ELR (cell line): Measurements from ENCODE around the gene CTBP1.

Experiments used
- DNase-seq: peaks from one replicate; pipeline ENCODE4 v3.0.0-alpha.2; 2015; ENCODE audit warnings: low read depth

The CTBP1 gene

DNA sequence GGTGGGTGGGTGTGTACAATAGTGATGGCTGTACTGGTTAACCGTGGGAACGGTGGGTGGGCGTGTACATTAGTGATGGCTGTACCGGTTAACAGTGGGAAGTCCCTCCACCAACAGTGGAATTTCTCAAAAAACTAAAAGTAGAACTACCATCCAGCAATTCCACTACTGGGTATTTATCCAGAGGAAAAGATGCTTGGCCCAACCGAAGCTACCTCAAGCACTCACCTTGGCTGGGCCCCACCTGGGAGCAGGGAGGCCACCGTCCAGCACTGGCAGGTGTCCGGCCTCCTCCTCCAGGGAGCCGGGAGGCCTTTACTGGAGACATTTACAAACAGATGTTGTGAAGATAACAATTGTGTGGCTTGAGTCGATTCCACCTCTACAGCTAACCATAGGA, 34.8 kb upstream of the CTBP1 start:
- DNase-seq: no peak

- no peak for DNase-seq
These were observed 30.3 kb upstream of the CTBP1 start for GRCh38 chr4:1279253-1279652.

GRCh38 chr4:1277667-1278665, 29.0 kb upstream of the CTBP1 start:
- DNase-seq: peak; percentile 62

GRCh38 chr4:1276984-1277383, 28.1 kb upstream of the CTBP1 start:
- DNase-seq: no peak

DNA sequence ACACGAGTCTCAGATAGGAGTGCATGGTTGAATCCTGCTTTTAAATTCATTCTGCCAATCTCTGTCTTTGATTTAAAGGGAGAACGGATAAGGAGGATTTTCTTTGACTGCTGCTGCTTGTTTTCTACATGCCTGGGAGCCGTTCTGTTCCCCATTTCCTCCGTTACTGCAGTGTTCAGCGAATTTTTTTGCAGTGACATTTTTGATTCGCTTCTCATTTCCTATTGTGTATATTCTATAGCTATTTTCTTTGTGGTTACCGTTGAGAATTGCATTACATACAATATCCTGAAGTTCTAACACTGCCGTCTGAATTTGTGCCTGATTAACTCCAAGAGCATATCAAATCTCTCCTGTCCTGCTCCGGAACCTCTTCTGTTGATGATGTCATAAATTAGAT, 25.9 kb upstream of the CTBP1 start:
- DNase-seq: peak; percentile 41

DNA sequence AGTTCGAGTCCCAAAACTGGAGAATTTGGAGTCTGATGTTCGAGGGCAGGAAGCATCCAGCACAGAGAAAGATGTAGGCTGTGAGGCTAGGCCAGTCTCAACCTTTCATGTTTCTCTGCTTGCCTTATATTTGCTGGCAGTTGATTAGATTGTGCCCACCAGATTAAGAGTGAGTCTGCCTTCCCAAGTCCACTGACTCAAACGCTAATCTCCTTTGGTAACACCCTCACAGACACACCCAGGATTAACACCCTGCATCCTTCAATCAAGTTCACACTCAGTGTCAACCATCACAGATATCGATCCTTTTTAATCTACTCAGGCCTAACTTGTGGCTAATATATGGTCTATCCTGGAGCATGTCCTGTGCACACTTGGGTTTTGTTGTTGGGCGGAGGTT, 22.8 kb upstream of the CTBP1 start:
- DNase-seq: no peak

DNA sequence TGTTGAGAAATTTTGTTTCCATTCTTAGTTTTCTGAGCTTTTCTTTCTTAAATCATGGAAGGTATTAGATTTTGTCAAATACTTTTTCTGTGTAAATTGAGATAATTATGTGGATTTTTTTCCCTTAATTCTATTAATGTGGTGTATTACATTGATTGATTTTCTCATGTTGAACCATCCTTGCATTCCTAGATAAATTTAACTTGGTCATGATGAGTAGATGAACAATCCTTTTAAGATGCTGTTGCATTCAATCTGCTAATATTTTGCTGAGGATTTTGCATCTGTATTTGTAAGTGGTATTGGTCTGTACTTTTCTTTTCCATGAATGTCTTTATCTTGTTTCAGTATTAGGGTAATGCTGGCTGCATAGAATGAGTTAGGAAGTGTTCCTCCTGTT, 20.3 kb upstream of the CTBP1 start:
- DNase-seq: no peak

DNA sequence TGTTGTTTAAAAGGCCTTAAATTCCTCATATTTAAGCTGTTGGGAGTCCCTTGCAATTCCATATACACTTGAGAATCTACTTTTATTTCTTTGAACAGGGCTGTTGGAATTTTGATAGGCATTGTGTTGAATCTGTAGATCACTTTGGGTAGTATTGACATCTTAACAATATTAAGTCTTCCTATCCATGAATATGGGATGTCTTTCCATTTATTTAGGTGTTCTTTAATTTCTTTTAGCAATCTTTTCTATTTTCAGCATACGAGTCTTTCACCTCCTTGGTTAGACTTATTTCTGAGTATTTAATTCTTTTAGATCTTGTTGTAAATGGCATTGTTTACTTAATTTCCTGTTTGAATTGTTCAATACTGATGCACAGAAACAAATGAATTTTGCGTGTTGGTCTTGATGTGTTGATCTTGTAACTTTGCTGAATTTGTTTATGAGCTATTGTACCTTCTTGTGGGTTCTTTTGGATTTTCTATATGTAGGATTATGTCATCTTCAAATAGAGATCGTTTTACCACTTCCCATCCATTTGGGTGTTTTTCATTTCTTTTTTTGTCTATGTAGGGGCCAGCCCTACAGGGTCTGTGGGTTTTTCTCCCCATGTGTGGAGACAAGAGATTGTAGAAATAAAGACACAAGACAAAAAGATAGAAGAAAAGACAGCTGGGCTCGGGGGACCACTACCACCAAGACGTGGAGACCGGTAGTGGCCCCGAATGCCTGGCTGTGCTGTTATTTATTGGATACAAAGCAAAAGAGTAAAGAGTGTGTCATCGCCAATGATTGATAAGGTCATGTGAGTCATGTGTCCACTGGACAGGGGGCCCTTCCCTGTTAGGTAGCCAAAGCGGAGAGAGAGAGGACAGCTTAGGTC, 18.2 kb upstream of the CTBP1 start:
- no peak for DNase-seq

DNA sequence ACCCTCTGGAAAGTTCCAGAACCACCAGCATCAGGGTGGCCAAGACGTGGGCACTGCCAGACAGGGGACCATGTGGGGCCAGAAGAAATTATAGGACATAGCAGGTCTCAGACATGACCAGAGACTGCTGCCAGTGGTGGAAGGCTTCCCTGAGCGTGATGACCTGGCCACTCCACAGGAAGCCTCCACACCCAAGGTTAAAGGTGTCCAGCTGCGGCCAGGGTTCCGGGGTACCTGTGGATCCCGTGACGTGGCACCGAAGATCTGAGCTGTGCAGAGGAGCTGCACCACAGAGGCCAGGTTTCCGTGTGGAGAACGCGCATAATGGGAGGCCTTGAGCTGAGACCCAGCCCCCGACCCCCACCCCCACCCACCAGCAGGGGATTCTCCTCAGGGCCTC, 16.4 kb upstream of the CTBP1 start:
- no peak for DNase-seq

- DNase-seq: no peak
These were observed 16.0 kb upstream of the CTBP1 start for GRCh38 chr4:1264942-1265341.

DNA sequence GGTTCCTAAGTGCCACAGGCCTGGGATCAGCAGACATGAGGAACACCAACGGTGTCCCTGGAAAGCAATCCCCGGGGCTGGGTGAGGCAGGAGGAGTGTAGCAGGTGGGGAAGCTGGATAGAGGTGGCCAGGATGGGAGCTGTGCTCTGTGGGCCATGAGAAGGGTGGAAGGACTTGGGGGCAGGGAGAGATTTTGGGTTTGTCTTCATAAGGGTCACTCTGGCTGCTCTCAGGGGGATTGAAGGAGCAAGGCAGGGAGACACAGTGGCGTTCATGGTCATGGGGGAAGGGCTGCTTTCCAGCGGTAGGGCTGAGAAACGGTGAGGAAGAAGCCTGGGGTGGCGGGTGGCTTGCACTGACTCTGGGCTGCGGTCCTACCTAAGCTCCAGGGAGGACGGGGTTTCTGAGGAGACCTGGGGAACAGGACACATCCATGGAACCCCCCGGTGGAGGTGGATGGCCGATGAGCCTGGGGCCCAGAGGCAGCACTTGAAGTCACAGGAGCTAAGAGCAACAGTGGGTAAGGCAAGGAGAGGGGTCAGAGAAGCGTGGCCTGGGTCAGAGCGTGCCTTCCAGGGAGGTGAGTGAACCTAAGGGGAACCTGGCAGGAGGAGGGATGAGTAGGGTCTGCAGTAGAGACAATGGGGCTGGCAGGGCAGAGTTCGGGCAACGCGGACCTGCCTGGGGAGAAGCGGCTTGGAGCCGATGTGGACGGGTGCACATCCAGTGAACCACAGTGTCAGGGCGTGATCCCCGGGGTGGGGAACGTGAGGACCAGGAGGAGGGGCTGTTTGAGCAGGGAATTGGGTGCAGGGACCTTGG, 12.4 kb upstream of the CTBP1 start:
- DNase-seq: no peak

GRCh38 chr4:1260418-1261106, 11.6 kb upstream of the CTBP1 start:
- DNase-seq: no peak

DNA sequence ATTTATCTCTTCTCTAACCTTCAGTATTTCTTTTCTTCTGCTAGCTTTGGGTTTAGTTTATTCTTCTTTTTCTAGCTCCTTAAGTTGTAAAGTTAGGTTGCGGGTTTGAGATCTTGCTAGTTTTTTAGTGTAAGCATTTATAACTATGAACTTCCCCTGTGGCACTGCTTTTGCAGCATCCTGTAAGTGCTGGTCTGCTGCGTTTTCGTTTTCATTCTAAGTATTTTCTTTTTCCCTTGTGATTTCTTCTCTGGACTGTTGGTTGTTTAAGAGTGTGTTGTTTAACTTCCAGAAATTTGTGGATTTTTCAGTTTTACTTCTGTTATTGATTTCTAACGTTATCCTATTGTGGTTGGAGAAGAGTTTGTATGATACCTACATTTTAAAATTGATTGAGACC, 11.0 kb upstream of the CTBP1 start:
- no peak for DNase-seq

GRCh38 chr4:1258457-1258856, 9.5 kb upstream of the CTBP1 start:
- peak; percentile 9 for DNase-seq

DNA sequence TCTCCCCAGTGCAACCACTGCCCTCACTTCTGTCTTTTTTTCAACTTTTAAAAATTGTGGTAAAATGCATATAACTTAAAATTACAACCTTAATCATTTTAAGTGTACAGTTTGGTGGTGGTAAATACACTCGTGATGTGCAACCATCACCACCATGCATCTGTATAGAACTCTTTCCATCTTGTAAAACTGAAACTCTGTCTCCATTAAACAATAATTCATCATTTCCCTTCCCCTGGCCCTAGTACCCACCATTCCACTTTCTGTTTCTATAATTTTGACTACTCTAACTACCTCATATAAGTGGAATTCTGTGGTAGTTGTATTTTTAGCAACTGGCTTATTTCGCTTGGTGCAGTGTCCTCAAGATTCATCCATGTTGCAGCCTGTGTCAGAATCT, 6.8 kb upstream of the CTBP1 start:
- DNase-seq: no peak

GRCh38 chr4:1255151-1255550, 6.2 kb upstream of the CTBP1 start:
- DNase-seq: peak; percentile 9

GRCh38 chr4:1253831-1254230, 4.9 kb upstream of the CTBP1 start:
- no peak for DNase-seq

- DNase-seq: no peak
These were observed 4.1 kb upstream of the CTBP1 start for GRCh38 chr4:1252928-1253492.

DNA sequence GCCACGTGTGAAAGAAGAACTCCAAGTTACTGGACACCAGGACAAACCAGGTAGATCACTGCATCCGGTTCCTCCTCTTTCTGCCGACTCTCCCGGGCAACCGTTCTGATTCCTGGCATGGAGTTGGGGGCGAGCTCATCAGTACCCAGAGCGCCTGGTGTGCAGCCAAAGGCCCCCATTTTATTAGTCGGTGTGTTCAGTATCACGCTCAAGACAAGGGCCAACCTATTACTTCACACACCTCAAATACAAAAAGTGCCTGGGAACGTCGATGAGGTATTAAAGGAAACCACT, 2.8 kb upstream of the CTBP1 start:
- DNase-seq: no peak

GRCh38 chr4:1250921-1251772, 2.2 kb upstream of the CTBP1 start:
- no peak for DNase-seq

DNA sequence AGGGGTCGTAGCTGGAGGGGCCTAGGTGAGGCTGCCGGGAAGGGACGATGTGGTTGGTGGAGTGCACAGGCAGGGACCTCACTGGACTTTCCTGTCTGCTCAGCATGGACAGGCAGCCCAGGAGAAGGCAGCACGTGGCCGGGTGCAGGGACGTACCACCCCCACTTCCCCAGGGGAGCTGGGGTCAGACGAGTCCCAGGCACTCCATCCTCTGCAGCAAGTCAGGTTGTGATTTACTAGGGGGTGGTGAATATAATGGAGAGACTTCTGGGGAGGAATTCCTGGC, 1.5 kb upstream of the CTBP1 start:
- DNase-seq: no peak
